ENCODE measurements around the gene MCMBP.
A peak's percentile ranks its signal among the peaks of the same experiment; 100 is the strongest.
"Not testable (repeated sequence)": the region's sequence is repeated elsewhere in the genome, so short reads cannot be mapped to it uniquely, and the experiment has no call there.

Gene MCMBP

DNA sequence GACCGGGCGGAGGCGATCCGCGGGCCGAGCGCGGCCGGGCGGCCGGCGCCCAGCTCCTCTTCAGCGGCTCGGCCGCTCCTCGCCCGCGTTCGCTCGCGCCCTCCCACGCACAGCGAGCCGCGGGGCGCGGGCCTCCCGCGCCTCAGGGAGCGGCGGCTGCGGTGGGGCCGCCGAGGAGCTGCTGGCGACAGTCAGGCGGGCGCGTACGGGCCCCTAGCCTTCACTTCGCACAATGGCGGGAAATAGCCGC is at the start of gene MCMBP:
Gene MCMBP, minus strand, starts transcription at position 234 of the 250 bp plus-strand sequence. CDS start 259 bp downstream, outside the sequence.
- no peak for DNase-seq (ENCODE audit: low read depth)

- no peak for DNase-seq (ENCODE audit: low read depth)
These were observed 47.2 kb upstream of the MCMBP start for GRCh38 chr10:119919826-119920225.

- DNase-seq (ENCODE audit: low read depth), result no peak
These were observed 46.6 kb upstream of the MCMBP start for GRCh38 chr10:119919271-119919670.

DNA sequence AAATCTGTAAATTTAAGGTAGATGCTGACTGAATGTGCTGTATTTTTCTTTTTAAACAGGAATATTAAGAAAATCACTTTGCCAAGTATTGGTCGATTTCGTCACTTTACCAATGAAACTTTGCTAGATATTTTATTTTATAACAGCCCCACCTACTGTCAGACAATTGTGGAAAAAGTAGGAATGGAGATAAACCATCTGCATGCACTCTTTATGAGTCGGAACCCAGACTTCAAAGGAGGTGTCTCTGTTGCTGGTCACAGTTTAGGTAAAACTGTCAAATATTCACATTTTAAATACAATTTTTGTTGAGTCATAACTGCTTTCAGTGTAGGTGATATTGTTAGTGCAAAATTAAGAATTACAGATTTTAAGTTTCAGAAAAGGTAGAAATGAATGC is 45.1 kb upstream of the MCMBP start:
- DNase-seq (ENCODE audit: low read depth), result no peak

GRCh38 chr10:119910689-119911088 is 38.0 kb upstream of the MCMBP start:
- no peak for DNase-seq (ENCODE audit: low read depth)

DNA sequence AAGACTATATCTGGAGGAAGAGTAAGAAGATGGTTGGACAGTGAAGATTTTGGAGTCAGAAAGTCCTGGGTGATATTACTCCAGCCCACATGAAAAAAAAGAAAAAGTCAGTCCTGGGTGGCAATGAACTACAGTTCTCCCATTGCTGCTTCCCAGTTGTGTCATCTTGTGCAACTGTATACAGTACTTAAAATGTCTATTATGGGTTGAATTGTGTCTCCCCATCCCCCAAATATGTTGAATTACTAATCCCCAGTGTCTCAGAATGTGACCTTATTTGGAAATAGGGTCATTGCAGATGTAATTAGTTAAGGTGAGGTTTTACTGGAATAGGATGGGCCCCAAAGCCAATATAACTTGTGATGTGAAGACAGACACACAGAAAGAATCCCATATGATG is 35.5 kb upstream of the MCMBP start:
- peak; percentile 36 for DNase-seq (ENCODE audit: low read depth)

GRCh38 chr10:119907695-119908094 is 35.1 kb upstream of the MCMBP start:
- DNase-seq (ENCODE audit: low read depth), result not testable (repeated sequence)

DNA sequence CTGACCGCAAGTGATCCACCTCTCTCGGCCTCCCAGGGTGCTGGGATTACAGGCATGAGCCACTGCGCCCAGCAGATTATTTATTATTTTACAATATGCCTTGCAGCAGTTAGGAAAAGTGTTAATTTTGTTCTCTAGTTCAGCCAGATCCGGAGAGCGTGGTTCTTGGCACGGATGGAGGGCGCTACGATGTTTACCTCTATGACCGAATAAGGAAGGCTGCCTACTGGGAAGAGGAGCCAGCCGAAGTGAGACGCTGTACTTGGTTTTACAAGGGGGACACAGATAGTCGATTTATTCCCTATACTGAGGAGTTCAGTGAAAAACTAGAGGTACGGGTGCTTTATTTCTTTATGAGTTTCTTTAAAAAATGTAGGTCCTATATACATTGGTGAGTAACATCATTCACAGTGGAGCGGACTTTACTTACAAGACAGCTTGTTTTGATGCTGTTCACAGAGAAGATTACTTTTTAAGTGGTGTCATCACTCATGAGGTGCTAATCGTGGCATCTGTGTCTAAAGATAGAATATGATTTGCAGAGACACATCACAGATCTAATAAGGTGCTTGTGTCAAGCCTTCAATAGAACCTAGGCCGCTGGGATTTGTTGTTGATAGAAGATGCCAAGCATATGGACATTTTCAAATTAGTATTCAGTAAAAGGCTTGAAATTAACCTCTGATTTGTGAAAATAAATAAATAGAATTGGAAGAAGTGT is 31.5 kb upstream of the MCMBP start:
- DNase-seq (ENCODE audit: low read depth), result no peak

DNA sequence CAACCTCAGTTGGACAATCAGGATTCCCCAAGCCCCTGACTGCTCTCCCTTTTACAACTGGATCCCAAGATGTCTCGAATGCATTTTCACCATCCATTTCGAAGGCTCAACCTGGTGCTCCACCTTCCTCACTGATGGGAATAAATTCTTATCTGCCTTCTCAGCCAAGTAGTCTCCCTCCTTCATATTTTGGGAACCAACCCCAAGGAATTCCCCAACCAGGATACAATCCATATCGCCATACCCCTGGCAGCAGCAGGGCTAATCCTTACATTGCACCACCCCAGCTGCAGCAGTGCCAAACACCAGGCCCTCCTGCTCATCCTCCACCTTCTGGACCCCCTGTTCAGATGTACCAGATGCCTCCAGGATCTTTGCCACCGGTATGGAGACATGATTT is 25.9 kb upstream of the MCMBP start:
- no peak for DNase-seq (ENCODE audit: low read depth)

DNA sequence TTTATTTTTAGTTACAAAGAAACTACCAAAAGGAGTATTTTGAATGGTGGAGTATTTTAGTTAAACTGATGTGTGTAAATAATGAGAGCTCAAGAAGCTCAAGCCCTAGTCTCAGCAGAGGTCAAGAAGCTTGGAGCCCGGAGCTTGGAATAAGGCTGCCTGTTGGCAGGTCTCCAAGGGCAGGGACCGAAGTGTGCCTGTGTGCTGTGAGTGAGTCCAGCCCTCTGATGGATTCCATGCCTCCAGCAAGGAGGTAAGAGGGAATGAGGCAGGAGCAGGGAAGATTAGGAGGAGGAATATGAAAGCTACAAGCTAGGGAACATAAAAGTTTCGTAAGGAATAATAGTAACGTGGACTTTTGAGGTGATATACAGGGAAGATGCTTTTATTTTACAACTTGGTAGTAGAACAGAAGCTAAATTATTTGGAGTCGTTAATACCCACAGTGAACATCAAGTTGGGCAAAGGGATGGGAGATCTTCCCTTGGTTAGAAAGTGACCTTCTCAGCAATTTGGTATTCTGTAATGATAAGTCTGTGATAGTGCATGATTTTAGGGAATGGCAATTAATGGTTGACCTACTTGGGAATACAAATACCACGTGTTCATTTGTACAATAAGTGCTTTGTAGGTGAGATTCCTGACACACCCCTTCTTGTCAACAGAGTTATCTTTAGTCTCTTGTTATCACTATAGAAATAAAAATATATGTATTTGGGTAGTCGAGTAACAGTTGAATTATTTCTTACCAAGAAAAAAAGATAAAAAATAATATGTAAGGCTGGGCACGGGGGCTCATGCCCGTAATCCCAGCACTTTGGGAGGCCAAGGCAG is 24.5 kb upstream of the MCMBP start:
- DNase-seq (ENCODE audit: low read depth), result no peak

DNA sequence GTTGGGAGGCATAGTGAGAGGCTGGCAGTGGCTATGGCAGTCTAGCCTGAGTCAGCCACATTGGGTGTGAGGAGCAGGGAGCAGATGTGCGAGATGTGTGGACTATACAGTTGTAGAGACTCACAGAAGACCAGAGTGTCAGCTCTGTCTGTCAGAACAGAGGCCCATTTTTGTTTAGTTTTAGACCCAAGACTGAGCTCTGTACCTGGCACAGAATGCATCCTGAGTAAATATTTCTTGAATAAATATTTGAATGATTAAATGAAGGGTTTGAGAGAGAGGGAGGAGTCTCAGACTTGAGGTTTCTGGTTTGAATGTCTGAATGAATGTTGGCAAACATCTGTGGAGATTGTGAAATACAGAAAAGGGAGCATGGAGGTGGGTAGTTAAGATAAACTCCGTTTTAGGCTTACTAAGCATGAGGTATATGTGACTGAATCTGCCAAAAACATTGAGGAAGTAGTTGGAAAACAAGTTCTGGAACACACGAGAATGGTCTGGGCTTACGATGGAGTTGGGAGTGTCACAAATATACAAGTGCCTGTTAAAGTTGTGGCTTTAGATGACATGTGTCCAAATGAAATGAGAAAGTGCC is 23.5 kb upstream of the MCMBP start:
- peak; percentile 51 for DNase-seq (ENCODE audit: low read depth)

DNA sequence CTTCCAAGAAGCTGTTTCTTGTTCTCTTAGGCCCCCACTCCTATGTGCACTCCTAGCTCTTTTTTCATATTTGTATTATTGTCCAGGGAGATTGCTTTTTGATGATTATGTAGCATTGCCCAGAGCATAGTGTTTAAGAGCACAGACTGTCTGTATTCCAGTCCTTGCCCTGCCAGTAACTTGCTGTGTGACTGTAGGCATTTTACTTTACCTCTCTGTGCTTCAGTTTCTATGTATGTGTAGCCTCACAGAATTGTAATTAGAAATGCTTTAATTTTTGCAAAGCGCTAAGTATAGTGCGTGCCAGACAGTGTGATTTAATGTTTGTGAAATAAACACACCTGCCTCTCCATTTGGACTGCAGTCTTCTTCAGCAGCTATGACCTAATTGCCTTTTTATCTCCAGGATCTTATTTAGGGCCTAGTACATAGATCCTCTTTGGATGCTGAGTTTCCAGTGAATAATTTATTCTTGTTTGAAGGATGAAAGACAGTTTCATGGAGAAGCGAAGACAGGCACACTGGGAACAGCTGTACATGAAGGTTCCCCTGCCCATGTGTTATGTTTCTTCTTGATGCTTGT is 21.3 kb upstream of the MCMBP start:
- DNase-seq (ENCODE audit: low read depth), result no peak

- DNase-seq (ENCODE audit: low read depth), result no peak
These were observed 20.4 kb upstream of the MCMBP start for GRCh38 chr10:119893074-119893473.

- DNase-seq (ENCODE audit: low read depth), result peak; percentile 77
These were observed 19.8 kb upstream of the MCMBP start, which contains the start of gene SEC23IP for GRCh38 chr10:119892188-119893065. Gene SEC23IP, plus strand, starts transcription at chr10:119892730. Its CDS starts 53 bp downstream, at chr10:119892783.

DNA sequence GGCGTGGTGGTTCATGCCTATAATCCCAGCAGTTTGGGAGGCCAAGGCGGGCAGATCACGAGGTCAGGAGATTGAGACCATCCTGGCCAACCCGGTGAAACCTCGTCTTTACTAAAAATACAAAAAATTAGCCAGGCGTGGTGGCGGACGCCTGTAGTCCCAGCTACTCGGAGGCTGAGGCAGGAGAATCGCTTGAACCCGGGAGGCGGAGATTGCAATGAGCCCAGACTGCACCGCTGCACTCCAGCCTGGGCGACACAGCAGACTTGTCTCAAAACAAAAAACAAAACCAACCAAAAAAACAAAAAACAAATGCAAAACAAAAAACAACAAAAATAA is 19.2 kb upstream of the MCMBP start:
- DNase-seq (ENCODE audit: low read depth), result not testable (repeated sequence)

DNA sequence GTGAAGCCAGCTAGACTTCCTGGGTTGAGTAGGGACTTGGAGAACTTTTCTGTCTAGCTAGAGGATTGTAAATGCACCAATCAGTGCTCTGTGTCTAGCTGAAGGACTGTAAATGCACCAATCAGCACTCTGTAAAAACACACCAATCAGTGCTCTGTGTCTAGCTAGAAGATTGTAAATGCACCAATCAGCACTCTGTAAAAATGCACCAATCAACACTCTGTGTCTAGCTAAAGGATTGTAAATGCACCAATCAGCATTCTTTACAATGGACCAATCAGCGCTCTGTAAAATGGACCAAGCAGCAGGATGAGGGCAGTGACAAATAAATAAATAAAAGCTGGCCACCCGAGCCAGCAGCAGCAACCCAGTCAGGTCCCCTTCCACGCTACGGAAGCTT is 17.7 kb upstream of the MCMBP start:
- DNase-seq (ENCODE audit: low read depth), result not testable (repeated sequence)

- DNase-seq (ENCODE audit: low read depth), result not testable (repeated sequence)
These were observed 16.6 kb upstream of the MCMBP start for GRCh38 chr10:119889201-119889600.

- not testable (repeated sequence) for DNase-seq (ENCODE audit: low read depth)
These were observed 16.1 kb upstream of the MCMBP start for GRCh38 chr10:119888715-119889114.

GRCh38 chr10:119886070-119886469 is 13.4 kb upstream of the MCMBP start:
- DNase-seq (ENCODE audit: low read depth), result not testable (repeated sequence)

DNA sequence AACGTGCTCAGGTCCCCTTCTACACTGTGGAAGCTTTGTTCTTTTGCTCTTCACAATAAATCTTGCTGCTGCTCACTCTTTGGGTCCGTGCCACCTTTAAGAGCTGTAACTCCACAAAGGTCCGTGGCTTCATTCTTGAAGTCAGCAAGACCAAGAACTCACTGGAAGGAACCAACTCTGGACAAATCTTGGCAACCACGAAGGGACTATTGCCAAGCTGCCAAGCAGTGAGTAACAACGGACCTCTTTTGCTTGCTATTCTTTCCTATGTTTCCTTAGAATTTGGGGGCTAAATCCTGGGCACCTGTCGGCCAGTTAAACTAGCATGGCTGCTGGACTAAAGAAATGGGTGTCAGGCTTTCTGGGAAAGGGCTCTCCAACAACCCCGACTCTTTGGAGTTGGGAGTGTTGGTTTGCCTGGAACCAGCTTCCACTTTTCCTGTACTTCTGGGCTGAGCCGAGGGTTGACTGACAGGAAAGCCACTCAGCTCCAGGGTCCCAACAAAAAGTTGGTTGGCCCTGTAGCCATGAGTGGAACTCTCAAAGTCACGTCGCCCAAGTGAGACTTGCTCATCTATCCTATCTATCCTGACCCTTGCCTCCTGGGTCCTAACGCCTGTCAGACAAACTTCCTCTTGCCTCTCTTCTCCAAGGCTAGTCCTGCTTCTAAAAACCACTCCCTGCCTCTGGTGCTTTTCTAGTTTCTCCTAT is 11.4 kb upstream of the MCMBP start:
- not testable (repeated sequence) for DNase-seq (ENCODE audit: low read depth)

DNA sequence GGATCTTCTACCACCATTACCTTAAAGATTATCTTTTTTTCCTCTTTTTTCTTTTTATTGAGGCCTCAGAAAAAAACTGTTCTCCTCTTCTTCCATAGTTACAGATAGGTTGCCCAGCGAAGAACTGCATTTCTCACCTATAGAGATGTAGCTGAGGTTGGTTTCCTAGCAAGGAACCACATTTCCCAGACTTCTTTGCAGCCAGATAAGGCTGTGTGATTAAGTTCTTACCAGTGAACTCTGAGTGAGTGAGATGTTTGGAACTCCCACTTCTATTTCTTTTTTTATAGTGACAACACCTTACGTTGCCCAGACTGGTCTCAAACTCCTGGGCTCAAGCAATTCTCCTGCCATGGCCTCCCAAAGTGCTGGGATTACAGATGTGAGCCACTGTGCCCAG is 5.9 kb upstream of the MCMBP start:
- no peak for DNase-seq (ENCODE audit: low read depth)

All from GM04503 (cell line).